Vagina (tissue), 2 donors: Measurements from ENCODE around the gene ANAPC2. TPM values are rescaled to one million over a fixed set of nuclear protein-coding genes. Genes with fewer than 3 reads are reported as not detected.

ENCODE experiments used
- DNase-seq, 2 donors: peaks; one replicate each; pipeline ENCODE4 v3.0.0-alpha.2; 2017; ENCODE audit errors: extremely low spot score in 2 of 2
- H3K27ac ChIP-seq: fragments of 200-600 bp; sonication (generic); one replicate; pipeline ENCODE4 v1.5.1; 2019
- H3K27me3 ChIP-seq: fragments of 200-600 bp; sonication (generic); one replicate; pipeline ENCODE4 v1.5.1; 2019
- H3K36me3 ChIP-seq, 2 donors: fragments of 200-600 bp; sonication (generic); one replicate each; pipeline ENCODE4 v1.5.1; 2017 to 2019
- H3K4me1 ChIP-seq: fragments of 200-600 bp; sonication (generic); one replicate; pipeline ENCODE4 v1.5.1; 2019
- H3K4me3 ChIP-seq, 2 donors: fragments of 200-600 bp; sonication (generic); 1 replicate in 1 of 2; 2 replicates in 1 of 2; pipeline ENCODE4 v1.5.1; 2016 to 2019
- H3K9me3 ChIP-seq: fragments of 200-600 bp; sonication (generic); one replicate; pipeline ENCODE4 v1.5.1; 2019
- POLR2A ChIP-seq, 2 donors: fragments of 450-650 bp; IDR thresholded peaks; one replicate each; pipeline ENCODE4 v1.6.1; 2017; ENCODE audit warnings: antibody characterized with exemption in 2 of 2, mild to moderate bottlenecking in 2 of 2, moderate library complexity in 2 of 2
- POLR2AphosphoS5 ChIP-seq, 2 donors: sonication (generic); formaldehyde crosslinking; IDR thresholded peaks; one replicate each; pipeline ENCODE4 v1.9.0; 2017; ENCODE audit warnings: antibody characterized with exemption in 2 of 2, mild to moderate bottlenecking in 2 of 2, low read depth in 1 of 2; ENCODE audit not compliant: insufficient read depth in 1 of 2
- intact Hi-C: fragments of 100-400 bp; cut with DNase I; formaldehyde crosslinking; loops from one replicate; pipeline ENCODE4 v1.15.1; 2023
- total RNA-seq: library from RNA; depleted of rRNA; stranded (reverse); fragments of >200 nt; gene quantifications from one replicate; pipeline ENCODE4 v1.2.3, GENCODE V29; 2016
- TF ChIP-seq, protein P1 (sequence below), 3 experiments: fragments of 450-650 bp in 2 of 3; fragments of 200-600 bp in 1 of 3; sonication (generic) in 1 of 3; IDR thresholded peaks; one replicate each; pipeline ENCODE4 v1.5.1; 2017 to 2019; ENCODE audit warnings: antibody characterized with exemption in 3 of 3, mild to moderate bottlenecking in 2 of 3, moderate library complexity in 2 of 3

Gene ANAPC2
- total RNA-seq, 1 donor from 2014 or later = 30.0 TPM

DNA sequence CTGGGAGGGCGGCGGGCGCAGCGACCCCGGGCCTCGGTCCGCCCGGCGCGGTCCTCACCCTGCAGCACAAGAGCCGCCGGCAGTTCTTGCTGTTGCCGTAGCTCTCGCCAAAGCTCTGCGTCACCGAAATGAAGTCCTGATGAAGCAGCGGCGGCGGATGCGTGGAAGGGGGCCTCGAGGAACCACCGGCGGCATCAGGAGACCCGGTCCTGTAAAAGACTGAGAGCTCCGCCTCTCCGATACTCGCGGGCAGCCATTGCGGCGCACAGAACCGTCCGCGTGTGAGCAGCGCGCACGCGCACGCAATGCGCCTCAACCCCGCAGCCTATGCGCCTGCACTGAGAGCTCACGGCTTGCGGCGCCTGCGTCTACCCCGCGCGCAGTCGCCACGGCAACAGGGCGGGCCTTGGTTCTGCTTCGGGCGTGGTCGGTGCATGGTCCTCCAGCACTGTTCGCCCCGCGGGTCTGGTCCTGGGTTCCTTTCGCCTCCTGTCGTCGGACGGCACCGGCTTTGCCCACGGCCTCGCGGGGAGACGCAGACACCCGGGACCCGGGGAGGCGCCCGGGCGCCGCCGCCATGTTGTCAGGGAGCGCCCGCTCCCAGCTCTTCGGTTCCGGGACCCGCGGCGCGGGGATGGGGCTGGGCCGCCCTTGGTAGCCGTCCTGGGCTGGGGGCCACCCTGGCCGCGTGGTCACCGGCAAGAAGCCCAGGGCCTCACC, 58.7 kb downstream of the ANAPC2 start:
- peak overlapping the region; percentile 58 to 61 for H3K4me3 ChIP-seq
- H3K27me3 ChIP-seq = no peaks in the 10 kb centered on the region
- H3K9me3 ChIP-seq = no peaks in the 10 kb centered on the region
- no peaks in the 10 kb centered on the region for H3K36me3 ChIP-seq
- intact Hi-C loops = no loop called here
- DNase-seq = no peak
- peaks cover 25% of the 10 kb centered on the region for H3K4me1 ChIP-seq
- peak overlapping the region; percentile 36 for H3K27ac ChIP-seq
- TF ChIP-seq POLR2A (IDR thresholded peaks at IDR 0.05) (no peak), POLR2AphosphoS5 (IDR thresholded peaks at IDR 0.05; ENCODE audit: insufficient read depth in 1 of 2, low read depth in 1 of 2) (peak; percentile 64 to 85)
- TF ChIP-seq, protein P1, sequence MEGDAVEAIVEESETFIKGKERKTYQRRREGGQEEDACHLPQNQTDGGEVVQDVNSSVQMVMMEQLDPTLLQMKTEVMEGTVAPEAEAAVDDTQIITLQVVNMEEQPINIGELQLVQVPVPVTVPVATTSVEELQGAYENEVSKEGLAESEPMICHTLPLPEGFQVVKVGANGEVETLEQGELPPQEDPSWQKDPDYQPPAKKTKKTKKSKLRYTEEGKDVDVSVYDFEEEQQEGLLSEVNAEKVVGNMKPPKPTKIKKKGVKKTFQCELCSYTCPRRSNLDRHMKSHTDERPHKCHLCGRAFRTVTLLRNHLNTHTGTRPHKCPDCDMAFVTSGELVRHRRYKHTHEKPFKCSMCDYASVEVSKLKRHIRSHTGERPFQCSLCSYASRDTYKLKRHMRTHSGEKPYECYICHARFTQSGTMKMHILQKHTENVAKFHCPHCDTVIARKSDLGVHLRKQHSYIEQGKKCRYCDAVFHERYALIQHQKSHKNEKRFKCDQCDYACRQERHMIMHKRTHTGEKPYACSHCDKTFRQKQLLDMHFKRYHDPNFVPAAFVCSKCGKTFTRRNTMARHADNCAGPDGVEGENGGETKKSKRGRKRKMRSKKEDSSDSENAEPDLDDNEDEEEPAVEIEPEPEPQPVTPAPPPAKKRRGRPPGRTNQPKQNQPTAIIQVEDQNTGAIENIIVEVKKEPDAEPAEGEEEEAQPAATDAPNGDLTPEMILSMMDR (IDR thresholded peaks at IDR 0.05) = no peak

DNA sequence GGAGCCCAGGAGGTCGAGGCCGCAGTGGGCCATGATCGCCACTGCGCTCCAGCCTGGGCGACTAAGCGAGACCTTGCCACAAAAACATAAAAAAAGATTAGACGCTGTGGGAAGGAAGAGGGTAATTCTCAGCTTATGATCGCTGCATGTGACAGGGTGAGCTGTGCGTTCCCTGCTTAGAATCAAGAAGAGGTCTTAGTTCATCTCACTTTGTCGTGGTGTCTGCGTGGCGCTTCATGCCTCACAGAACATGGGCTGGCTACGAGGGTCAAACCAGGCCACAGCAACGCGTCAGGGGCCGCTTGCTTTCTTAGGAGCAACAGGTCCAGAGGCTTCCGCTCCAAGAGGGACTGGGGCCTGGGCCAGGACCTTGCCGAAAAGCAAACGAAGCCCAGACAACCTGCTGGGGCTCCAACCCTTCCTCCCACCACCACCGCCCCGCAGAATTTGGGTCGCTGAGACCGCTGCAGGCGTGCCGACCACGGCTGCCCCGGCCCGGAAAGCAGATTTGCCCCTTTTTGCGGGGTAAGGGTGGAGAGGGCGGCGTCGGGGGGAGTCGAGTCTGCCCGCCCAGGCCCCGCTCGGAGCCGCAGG, 59.4 kb downstream of the ANAPC2 start:
- no peak for TF ChIP-seq POLR2A (IDR thresholded peaks at IDR 0.05)
- TF ChIP-seq, protein P1 (IDR thresholded peaks at IDR 0.05) = no peak
- TF ChIP-seq POLR2AphosphoS5 (IDR thresholded peaks at IDR 0.05; ENCODE audit: insufficient read depth in 1 of 2, low read depth in 1 of 2) = no peak
- H3K9me3 ChIP-seq = no peaks in the 10 kb centered on the region
- H3K27ac ChIP-seq = peak overlapping the region; percentile 36
- no peaks in the 10 kb centered on the region for H3K27me3 ChIP-seq
- H3K36me3 ChIP-seq = no peaks in the 10 kb centered on the region
- no peak for DNase-seq
- H3K4me1 ChIP-seq = peaks cover 25% of the 10 kb centered on the region
- H3K4me3 ChIP-seq = peak overlapping the region; percentile 58 to 61
- intact Hi-C loops = no loop called here

DNA sequence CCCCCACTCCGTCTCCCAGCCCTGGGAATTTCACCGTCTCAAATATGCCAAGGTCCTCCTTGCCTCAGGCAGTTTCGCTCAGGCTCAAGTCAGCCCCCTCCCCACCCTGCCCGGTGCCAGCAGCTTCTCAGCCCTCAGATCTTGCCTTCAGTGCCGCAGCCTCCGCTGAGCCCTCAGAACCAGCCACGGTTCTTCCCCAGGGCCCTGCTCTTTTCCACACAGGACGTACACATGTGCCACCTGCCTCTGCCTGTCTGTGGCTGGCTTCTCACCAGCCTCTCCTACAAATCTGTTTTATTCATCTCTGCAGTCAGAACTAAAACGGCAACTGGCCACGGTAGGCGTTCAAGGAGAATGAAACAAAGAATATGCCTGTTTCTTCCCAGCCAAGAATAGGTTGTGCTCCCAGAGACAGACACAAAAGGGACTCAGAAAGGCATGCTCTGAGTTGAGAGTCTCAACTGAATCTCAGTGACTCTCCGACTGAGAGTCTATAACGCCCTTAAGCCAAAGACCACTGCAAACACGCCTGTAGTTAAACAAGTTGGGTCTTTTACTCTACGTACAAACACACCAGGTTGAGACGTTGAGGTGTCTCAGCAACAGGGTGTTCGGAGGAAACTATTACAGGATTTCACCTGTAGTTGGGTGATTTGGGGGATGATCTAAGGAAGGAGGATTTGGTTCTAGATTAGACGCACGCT, 60.0 kb downstream of the ANAPC2 start:
- H3K27ac ChIP-seq = no peak overlapping the region
- intact Hi-C loops = no loop called here

DNA sequence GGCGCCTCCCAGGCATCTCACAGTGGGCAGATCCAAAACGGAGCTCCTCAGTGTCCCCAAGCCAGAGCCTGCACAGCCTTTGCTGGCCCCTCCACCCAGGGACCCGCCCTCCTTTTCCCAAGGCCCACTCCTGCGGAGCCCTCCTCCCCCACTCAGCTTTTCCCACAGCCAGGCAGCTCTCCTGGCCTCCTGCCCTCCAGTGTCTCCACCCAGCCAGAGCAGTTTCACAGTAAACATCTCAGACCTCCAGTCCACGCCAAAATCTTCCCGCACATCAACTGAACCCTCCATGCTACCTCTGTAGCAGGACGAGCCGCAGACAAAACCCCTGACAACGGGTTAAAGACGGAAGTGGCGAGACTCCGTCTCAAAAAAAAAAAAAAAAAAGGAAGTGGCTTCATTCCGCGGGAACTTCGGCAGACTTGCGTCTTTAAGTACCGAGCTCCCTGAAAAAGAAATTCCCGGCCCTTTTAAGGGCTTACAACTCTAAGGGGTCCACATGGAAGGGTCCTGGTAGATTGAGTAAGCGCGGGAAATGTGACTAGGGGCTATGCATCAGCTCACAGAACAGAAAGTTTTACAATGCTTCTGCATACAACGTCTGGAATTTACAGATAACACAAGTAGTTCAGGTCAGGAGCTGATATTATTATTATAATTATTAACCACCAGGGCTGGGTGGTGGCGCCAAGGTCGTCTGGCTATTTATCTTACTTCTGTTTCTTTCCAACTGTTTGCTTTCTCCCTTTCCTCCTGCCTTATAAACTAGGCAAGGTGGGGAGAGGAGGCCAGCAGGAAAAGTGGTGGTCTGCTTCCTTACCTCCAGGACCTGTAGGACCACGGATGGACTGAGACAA, 60.8 kb downstream of the ANAPC2 start:
- H3K27me3 ChIP-seq = no peaks in the 10 kb centered on the region
- peak overlapping the region; percentile 23 to 26 for H3K4me3 ChIP-seq
- peaks cover 25% of the 10 kb centered on the region for H3K4me1 ChIP-seq
- intact Hi-C loops = no loop called here
- H3K36me3 ChIP-seq = no peaks in the 10 kb centered on the region
- H3K27ac ChIP-seq = no peak overlapping the region
- DNase-seq = no peak
- no peak for TF ChIP-seq POLR2AphosphoS5 (IDR thresholded peaks at IDR 0.05; ENCODE audit: insufficient read depth in 1 of 2, low read depth in 1 of 2)
- no peak for TF ChIP-seq POLR2A (IDR thresholded peaks at IDR 0.05)
- TF ChIP-seq, protein P1 (IDR thresholded peaks at IDR 0.05) = no peak
- H3K9me3 ChIP-seq = no peaks in the 10 kb centered on the region

More for the DNA sequence above, 60.0 kb downstream of the ANAPC2 start:
- peaks cover 25% of the 10 kb centered on the region for H3K4me1 ChIP-seq
- no peak for DNase-seq
- no peaks in the 10 kb centered on the region for H3K27me3 ChIP-seq
- no peaks in the 10 kb centered on the region for H3K36me3 ChIP-seq
- peak overlapping the region; percentile 58 to 61 for H3K4me3 ChIP-seq
- H3K9me3 ChIP-seq = no peaks in the 10 kb centered on the region
- TF ChIP-seq POLR2AphosphoS5 (IDR thresholded peaks at IDR 0.05; ENCODE audit: insufficient read depth in 1 of 2, low read depth in 1 of 2) = no peak
- TF ChIP-seq, protein P1 (IDR thresholded peaks at IDR 0.05) = no peak
- TF ChIP-seq POLR2A (IDR thresholded peaks at IDR 0.05) = no peak
